Activated T-cell treated with anti-CD3 and anti-CD28 coated beads, Interleukin-2, amount 50 U/mL, for 48 hours (primary cell): ENCODE results near the gene KIAA0040.

ENCODE experiments used
- DNase-seq, 2 experiments: peaks; one replicate each; pipeline ENCODE4 v3.0.0-alpha.2; 2020

Gene KIAA0040

DNA sequence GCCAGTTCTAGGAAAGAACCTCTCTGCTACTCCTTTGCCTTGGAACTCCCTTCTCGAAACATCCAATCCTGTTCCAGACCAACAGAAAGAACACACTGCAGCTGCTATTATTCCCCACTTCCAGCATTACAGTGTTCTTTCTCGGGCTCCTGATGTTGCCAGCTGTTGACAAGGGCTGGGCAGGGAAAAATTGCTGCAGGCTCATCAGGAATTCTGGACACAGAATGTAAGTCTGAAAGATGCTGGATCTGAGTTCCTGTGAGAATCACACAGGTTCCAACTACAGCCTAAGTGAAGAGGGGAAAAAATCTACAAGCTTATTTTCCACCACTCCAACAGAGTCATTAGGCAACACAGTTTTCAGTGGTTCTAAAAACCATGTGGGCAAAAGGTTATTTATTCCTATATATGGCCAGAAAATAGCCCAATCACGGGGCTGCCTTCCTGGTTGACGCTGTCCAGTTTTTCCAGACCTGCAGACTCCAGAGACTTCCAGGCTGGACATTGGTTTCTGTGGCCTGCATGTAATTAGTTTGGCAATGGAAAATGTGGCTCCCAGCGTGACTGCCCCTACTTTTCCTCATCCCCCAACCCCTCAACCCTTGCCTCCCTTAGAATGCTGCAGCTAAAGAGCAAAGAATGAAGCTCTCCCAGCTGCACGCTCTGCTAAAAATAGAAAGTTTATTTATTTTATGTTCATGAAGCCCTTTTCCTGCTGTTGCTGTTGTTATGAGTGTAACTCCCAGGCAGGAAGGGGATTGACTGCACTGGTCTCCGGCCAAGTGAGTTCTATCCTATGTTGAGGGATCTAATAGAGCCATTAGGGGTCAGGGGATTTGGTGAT is 8.3 kb upstream of the KIAA0040 start:
- no peak for DNase-seq

DNA sequence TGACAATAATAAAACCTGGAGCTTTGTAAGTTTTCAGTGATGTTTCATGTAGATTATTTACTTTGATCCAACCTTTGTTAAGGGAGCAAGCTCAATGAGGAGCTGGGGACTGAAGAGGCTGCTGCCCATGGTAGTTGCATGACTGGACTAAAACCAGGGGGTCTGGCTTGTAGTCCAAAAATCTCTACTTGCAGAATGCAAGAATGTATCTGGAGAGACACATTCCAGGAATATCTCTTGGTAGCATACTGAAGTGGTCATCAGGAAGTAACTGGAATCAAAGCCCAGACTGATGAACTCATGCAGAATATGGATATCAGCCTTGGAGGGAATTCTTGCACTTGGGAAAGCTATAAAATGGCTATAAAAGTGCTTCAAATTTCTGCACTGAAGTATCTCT is 5.8 kb upstream of the KIAA0040 start:
- DNase-seq = no peak

DNA sequence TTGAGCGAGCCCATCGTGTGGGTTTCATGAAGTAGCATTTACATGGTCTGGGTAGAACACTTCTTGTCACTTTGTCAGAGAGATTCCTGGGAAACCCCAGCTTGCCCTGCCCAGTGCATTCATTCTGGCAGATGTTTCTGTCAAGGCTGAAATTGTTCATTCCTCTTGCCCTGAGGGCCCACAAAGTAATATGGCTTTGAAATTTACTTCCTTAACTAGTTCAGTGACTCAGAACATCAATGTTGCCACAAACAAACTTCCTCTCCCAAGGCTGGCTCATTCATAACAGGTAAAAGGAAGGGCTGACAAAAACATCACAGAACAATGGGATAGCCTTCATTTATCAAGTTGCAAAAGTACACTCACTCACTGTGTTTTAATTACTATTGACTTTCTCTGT is 5.0 kb upstream of the KIAA0040 start:
- no peak for DNase-seq

DNA sequence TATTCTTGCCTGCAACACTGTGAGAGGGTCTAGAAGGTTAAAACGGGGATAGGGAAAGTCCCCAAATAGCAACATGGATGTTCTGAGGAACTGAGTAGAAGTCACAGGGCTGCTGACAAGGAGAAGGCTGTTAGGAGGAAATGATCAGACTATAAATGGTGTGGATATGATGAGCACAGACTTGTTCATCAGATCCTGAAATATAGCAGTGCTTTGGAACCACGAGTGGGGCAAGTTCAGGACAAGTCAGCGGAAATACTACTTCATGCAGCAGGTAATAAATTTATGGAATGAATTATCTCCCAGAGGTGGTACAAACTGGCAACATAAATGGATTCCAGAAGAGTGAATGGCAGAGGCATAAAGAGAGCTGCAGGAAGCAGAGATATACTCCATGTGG is 3.2 kb upstream of the KIAA0040 start:
- DNase-seq = no peak

DNA sequence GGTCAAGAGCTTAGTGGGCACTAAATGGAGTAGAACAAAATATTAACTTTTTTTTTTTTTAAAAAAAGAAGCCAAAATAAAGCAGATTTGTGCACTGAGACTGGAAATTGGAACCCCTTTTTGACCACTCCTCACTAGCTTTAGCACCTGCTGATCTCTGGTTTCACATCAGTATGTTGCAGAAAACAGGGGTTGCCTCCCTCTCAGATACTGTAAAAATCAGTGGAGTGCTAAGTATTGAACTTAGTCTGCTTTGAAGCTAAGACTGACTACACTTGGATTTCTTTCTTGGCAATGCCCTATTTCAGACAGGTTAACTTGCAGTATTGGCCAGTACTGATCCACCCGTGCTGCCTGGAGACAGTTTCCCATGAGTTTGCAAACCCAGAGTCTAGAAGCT is 2.7 kb upstream of the KIAA0040 start:
- DNase-seq = no peak

DNA sequence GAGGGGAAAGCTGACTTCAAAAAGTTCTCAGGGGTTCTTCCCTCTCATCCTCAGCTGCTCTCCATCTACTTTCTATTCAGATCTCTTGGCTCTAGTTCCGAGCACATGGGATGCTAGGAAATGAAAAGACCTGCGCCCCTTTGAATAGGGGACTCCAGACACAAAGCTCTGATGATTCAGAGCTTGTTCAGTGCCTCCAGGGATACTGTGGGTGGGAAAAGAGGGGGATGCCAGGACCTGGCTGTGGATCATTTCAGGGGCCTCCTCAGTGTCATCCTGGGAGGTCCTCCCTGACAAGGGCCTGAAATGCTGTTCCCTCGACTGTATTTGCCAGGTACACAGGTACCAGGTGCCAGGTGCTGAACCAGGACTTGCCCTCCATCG is 943 bp upstream of the KIAA0040 start:
- no peak for DNase-seq

DNA sequence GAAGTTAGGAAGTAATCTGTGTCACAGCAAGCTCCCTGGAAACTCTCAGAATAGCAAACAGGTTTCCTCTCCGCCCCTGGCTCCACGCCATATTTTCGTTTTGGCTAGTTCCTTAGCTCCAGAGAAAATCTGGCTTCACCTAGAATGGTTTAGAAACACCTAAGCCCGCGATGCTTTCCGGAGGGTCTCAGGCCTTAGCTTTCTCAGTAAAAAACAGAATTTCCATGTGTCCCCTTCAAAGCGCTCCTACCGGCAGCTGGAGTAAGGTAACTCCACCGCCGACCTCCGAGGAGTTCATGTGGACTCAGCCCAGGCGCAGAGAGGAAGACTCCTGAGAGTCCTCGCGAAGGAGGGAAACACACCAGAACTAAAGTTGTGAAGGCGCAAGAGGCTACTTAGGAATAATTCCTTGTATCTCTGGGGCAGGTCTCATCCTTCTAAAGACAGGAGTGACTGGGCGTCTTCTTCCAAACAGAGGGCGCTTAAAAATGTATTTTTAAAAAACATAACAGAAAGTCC is 406 bp downstream of the KIAA0040 start:
- DNase-seq = peak; percentile 67 to 70

DNA sequence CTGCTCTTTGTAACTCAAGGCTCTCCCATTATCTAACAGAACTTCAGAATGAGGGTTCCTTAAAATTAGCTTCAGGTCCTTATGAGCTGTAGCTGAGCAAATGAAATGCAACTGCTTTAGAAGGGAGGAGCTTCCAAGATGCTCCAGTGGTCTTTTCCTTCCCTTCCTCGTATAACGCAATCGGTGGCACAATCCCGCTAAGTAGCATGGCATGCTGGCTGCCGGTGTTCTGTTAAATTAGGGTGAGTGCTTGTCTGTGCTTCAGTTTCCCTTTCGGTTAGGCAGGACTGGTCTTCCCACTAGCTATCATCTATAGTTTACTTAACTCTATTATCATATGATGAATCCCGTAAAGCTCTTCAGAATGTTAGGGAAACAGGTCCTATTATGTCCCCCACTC is 917 bp downstream of the KIAA0040 start:
- no peak for DNase-seq

DNA sequence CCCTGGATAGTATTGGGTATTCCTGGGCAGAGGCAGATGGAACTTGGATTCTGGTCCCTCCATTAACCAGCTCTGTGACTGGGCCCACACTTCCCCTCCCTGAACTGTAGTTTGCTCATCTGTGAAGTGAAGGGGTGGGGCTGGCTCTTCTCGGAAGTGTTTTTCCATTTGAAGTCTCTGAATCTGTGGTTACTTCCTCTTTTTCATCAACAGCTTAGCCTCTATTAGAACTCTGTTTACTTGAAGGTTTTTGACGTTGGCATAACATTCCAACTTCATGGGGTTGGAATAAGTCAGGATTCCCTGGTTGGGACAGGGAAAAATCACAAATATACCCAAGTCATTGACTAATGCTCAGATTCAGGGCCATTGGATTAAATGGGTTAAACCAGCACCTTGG is 3.6 kb downstream of the KIAA0040 start:
- peak; percentile 62 to 68 for DNase-seq

DNA sequence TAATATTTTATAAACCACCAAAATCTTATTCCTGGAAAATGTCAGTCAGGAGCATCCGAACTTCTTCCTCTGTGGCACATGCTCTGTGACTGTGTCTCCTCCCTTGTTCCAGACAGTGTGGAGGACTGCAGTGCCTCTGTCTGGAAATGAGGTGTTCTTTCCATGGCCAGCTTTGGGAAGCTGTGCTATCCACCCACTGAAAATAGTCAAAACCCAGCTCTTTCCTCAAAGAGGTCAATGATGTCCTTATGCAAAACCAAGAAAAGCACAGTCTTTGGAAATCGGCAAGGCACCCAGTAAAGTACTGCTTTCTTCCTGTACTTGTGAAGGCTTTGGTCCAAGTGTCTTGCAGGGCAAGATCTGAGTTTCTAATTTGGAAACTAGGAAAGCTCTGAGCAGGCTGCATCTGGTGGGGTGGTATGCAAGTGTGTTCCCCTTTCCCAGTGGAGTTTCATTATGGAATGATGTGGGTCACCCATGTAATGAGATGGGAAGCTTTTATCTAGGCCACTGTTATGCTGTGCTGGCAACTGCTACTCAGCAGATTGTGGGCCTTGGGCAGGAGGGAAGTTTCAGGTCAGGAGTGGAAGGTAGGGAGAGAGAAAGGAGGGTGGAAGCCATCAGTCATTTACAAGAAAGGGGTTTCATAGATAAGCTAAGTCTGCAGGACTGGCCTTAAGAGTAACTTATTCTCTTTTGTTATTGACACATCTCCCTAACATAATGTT is 6.0 kb downstream of the KIAA0040 start:
- DNase-seq = no peak

DNA sequence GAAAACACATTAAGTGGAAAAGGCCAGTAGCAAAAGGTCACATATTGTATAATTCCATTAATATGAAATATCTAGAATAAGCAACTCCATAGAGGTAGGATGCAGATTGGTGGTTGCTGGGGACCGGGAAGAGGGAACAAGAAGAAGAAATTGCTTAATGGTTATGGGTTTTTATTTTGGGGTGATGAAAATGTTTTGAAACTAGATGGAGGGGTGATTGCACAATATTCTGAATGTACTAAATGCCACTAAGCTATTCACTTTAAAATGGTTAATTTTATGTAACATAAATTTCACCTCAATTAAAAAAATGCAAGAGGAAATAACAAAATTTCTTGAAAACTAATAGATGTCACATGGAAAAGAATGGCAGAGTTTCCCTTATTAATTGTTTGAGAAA is 6.7 kb downstream of the KIAA0040 start:
- DNase-seq = no peak

DNA sequence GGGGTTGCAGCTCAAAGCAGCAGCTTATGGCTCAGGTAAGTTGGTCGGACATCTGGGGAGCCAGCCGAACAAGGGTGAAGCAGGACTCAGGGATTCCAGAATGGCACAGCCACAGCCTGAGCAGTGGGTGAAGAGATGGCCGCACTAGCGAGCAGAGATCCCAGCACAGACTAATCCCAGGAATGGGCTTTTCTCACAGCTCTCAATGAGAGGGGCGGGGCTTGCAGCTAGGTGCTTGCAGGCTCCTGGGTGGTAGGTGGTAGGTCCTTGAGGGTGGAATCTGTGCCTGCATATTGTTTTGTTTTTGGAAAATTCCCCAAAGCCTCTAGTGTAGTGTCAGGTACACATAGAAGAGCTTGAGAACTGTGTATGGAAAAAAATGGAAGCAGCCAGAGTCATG is 9.0 kb downstream of the KIAA0040 start:
- no peak for DNase-seq

DNA sequence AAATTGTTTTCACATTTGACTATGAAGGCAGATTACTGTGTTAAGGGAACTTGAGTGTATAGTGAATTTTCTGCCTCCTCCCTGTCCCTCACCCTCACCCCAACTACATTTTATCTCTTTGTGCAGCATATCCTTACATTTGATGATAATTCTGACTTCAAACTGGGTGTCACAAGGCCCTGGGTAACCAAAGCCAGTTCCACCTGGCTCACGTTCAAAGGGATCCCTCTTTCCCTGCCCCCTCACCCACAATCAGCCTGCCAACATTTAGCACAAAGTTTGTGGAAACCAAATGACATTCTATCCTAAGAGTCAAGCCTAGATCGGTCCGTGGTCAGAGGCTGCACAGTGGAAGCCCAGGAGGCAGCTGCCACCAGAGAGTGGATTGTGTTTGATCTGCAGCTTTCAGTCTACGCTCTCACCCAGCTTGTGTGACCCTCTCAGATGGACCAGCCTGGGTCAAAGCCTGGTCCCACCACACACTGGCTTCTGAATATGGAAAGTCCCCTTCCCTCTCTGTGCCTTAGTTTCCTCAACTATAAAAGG is 10.3 kb downstream of the KIAA0040 start:
- DNase-seq = no peak

DNA sequence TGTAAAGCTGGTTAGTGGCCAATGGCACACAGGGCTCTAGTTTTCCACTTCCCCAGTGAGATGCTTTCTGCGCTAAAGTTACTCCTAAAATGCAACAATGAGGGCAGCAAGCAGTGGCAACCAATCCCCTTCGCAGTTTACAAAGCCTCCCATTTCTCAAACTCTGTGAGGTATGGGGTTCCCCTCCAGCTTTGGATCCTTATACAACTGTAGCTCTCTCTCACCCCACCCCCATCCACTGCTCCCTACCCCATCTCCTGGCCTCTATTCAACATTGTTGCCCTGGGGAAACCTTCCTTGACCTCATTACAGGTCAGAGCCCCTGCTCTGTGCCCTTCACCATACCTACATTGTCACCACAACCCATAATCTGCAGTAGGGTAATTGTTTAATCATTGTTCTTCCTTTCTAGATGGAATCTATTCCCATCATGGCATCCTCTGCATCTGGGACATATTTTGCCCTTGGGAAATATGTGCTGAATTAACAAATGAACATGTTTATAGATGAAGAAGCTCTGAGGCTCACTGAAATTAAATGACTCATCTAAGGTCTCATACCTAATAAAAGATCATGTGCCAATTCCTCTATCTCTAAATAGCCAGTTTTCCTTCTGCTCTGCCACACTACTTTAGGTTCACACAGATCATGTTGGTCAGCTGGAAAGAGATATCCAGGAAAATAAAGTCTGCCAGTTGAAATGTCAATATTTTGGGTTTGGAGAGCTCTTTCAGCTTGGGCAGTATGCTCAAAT is 12.6 kb downstream of the KIAA0040 start:
- no peak for DNase-seq

DNA sequence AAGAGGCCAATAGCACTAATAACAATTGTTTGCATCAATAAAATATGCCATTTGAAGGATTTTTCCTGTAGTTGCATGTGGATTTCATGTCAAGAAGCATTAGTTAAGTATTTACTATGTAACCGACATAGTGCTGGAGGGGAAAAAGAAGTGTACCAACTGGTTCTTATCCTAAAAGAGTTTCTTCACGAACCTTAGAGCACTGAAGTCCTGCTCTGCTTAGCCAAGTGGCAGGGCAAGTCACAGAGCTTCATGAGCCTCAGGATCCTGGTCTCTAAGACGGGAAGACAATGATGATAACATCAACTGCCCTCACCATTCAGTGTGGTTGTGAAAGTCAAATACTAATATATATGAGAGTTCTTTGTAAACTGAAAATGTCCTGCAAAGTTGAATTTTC is 14.1 kb downstream of the KIAA0040 start:
- no peak for DNase-seq

DNA sequence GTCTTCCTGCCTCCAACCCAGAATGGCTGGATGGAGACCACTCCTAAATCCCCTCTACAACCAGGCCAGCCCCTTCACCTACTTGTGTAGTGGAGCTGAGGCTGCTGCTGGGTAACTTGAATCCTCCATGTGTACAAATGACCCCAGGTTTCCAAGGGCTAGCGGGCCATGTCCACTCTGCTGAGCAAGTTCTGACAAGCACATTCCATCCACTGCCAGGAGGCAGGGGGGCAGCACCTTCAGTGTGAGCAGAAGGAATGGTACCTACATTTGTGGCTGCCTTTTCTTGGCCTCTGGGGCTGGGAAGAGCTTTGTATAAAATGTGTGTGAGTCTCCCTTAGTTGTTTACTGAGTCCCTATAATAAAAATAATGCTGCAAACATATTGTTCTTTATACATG is 14.5 kb downstream of the KIAA0040 start:
- no peak for DNase-seq

DNA sequence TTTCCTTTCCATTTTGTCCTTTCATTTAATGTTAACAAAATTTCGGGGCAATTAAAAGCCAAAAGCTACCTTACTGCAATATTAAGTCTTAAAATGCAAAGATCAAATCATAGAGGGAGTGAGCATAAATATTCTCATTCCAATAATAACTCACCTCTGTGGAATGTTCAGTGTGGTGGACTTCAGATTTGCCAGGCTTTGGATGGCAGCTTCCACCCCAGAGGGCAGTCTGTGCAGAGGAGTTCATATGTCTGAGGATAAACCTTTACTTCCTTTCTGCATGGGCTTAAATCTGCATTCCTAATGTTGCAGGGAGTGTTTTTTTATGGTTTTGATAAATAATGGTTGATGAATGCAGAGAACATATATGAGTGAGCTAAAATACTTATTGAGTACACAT is 16.3 kb downstream of the KIAA0040 start:
- DNase-seq = no peak

DNA sequence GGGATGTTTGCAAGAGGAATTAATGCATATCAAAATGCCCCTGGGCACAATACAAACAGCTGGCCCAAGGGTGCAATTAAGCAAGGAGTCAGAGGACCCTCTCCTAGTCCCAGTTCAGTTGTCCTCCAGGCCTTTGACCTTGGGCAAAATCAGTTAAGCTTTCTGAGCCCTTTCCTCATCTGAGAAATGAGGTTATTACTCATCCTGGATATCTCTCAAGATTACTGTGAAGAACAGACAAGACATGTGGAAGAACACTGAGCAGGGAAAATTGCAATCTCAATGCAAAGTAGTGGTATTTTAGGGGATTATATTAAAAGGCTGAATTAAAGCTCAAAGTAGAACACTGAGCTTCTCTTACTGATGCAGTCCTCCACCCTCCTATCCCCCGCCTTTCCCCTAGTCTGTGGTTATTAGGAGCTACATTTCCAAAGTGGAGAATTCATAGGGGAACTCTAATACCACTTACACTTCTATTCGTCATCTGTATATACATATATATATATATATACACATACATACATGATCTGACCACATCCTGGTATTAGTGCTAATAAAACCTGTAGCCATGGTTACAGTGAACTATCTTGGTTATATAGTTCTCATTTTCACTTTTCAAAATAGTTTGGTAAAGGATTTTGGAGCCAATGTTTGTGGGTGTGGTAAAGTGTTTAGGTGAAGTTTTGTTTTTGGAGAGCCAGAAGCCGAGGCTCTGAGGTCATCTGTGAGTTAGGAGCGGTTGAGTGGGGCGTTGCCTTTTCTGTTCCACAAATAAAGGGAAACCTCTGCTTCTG is 18.1 kb downstream of the KIAA0040 start:
- DNase-seq = no peak

DNA sequence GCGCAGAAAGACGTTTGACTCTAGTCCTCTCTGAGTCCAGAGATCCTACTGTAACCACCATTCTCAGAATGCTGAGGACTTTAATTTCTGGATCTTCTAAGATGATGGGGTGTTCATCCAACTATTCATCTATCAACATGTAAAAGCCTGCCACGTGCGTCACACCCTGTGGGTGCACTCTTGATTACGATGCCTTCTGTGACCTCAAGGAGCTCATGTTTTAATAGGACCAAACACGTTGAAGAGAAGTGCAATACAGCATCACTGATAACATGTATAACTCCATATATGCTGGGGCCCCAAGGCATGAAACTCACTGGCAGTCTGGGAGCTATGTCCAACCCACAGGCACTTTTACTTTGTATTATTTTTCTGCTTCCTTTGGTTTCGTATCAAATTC is 19.0 kb downstream of the KIAA0040 start:
- no peak for DNase-seq

DNA sequence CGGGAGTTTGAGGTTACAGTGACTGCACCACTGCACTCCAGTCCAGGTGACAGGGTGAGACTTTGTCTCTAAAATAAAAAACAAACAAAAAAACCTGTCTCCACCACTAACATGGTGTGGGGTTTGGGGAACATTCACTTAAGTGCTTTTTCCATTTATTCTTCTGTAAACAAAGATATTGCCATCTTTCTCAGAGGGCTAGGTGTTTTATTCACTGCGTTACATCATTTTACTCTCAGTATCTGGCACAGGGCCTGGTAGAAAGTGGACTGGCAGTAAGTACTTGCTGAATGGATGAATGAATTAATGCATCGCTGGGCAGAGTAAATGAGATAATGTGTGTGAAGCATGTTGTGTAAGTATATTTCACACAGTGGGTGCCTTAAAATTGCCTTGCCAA is 20.1 kb downstream of the KIAA0040 start:
- no peak for DNase-seq

DNA sequence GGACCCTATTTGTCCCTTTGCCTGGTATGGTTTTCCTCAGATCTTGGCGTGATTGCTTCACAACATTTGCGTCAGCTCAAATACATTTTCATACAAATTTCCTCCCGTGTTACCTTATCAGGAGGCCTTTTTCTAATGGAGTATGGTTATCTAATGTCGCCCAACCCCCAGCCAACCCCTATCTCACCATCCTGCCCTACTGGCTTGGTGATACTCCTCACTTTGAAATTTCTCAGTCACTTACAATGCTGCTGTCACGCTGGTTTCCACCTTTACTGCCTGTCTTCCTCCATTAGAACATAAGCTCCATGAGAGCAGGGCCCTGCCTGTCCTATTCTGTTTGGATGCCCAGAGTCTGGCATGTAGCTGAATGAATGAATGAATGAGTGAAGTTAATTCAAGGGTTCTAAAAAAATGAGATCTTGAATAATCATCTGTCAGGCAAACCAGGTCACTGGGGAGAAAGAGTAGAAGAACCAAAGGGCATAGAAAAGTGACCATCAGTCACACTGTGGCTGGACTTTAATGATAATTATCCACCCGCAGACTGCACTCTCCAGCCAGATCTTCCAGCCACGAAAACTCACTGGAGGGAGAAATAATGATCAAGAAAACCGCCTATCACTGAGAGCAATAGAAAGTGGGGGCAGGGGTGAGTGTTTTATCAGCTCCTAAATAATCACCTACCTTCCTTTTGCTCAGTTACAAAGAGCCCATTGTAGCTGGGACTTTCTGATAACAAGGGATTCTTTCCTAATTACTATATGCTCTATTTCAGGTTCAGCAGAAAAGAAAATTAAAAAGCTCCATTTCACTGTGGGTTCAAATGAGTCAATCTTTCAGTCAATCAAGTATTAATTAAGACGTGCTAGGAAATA is 21.3 kb downstream of the KIAA0040 start:
- DNase-seq = no peak
